Liver (tissue), 9 donors: Measurements from ENCODE around the gene SLC11A2. TPM values are rescaled to one million over a fixed set of nuclear protein-coding genes. Genes with fewer than 3 reads are reported as not detected.

Experiments used
- DNase-seq: peaks from one replicate; pipeline ENCODE4 v3.0.0-alpha.2; 2017; ENCODE audit warnings: low spot score
- H3K27ac ChIP-seq, 2 donors: one replicate each; pipeline ENCODE4 v1.7.0; 2013; ENCODE audit warnings: inconsistent platforms in 2 of 2, low read length in 2 of 2, control low read depth in 1 of 2, low read depth in 1 of 2, mild to moderate bottlenecking in 1 of 2
- H3K27me3 ChIP-seq, 4 donors: one replicate each; pipeline versions ENCODE4 v1.6.1 to v1.7.0; 2013; ENCODE audit warnings: low read length in 3 of 4, inconsistent platforms in 1 of 4, mild to moderate bottlenecking in 1 of 4, moderate library complexity in 1 of 4; ENCODE audit not compliant: control insufficient read depth in 4 of 4, insufficient read depth in 4 of 4
- H3K36me3 ChIP-seq, 4 donors: one replicate each; pipeline versions ENCODE4 v1.6.1 to v1.7.0; 2013; ENCODE audit warnings: low read length in 3 of 4, mild to moderate bottlenecking in 3 of 4, low read depth in 1 of 4, moderate library complexity in 1 of 4; ENCODE audit not compliant: control insufficient read depth in 4 of 4, insufficient read depth in 3 of 4
- H3K4me1 ChIP-seq, 4 donors: one replicate each; pipeline versions ENCODE4 v1.6.1 to v1.7.0; 2013; ENCODE audit warnings: low read length in 3 of 4, mild to moderate bottlenecking in 3 of 4, moderate library complexity in 1 of 4; ENCODE audit not compliant: control insufficient read depth in 4 of 4, insufficient read depth in 4 of 4
- H3K4me3 ChIP-seq, 3 donors: one replicate each; pipeline versions ENCODE4 v1.6.1 to v1.7.0; 2013; ENCODE audit warnings: low read length in 3 of 3, control low read depth in 1 of 3, low read depth in 1 of 3, mild to moderate bottlenecking in 1 of 3
- H3K9ac ChIP-seq, 2 donors: one replicate each; pipeline ENCODE4 v1.7.0; 2013; ENCODE audit warnings: low read length in 2 of 2, mild to moderate bottlenecking in 2 of 2, moderate library complexity in 2 of 2, control low read depth in 1 of 2, low read depth in 1 of 2
- H3K9me3 ChIP-seq, 4 donors: one replicate each; pipeline versions ENCODE4 v1.6.1 to v1.7.0; 2013; ENCODE audit warnings: low read length in 3 of 4; ENCODE audit not compliant: control insufficient read depth in 4 of 4
- EGR1 ChIP-seq, 2 donors: IDR thresholded peaks; 2 replicates each; pipeline ENCODE4 v1.6.1; 2016 to 2018; ENCODE audit warnings: antibody characterized with exemption in 2 of 2, low read depth in 2 of 2
- FOXA1 ChIP-seq: IDR thresholded peaks from 2 replicates; pipeline ENCODE4 v1.6.1; 2016; ENCODE audit warnings: antibody characterized with exemption
- FOXA2 ChIP-seq: IDR thresholded peaks from 2 replicates; pipeline ENCODE4 v1.6.1; 2016; ENCODE audit warnings: antibody characterized with exemption
- HNF4A ChIP-seq, 2 donors: conservative IDR thresholded peaks; 2 replicates each; pipeline ENCODE4 v1.6.1; 2016; ENCODE audit warnings: antibody characterized with exemption in 2 of 2, mild to moderate bottlenecking in 2 of 2
- HNF4G ChIP-seq: IDR thresholded peaks from 2 replicates; pipeline ENCODE4 v1.6.1; 2016; ENCODE audit warnings: antibody characterized with exemption
- JUND ChIP-seq, 2 donors: IDR thresholded peaks; 2 replicates each; pipeline ENCODE4 v1.6.1; 2016; ENCODE audit warnings: antibody characterized with exemption in 2 of 2
- NR2F2 ChIP-seq: IDR thresholded peaks from 2 replicates; pipeline ENCODE4 v1.6.1; 2016; ENCODE audit warnings: antibody characterized with exemption
- RAD21 ChIP-seq, 2 donors: IDR thresholded peaks; 2 replicates each; pipeline ENCODE4 v1.6.1; 2016; ENCODE audit warnings: antibody characterized with exemption in 2 of 2, mild to moderate bottlenecking in 2 of 2
- RXRA ChIP-seq, 2 donors: IDR thresholded peaks; 2 replicates each; pipeline ENCODE4 v1.6.1; 2017 to 2018; ENCODE audit warnings: antibody characterized with exemption in 2 of 2, mild to moderate bottlenecking in 1 of 2
- SP1 ChIP-seq: IDR thresholded peaks from 2 replicates; pipeline ENCODE4 v1.6.1; 2018; ENCODE audit warnings: antibody characterized with exemption, mild to moderate bottlenecking
- TAF1 ChIP-seq: conservative IDR thresholded peaks from 2 replicates; pipeline ENCODE4 v1.6.1; 2016; ENCODE audit warnings: antibody characterized with exemption, mild to moderate bottlenecking
- YY1 ChIP-seq: IDR thresholded peaks from 2 replicates; pipeline ENCODE4 v1.6.1; 2016; ENCODE audit warnings: antibody characterized with exemption, mild to moderate bottlenecking
- whole genome bisulfite sequencing: extraction: QIAGEN DNeasy Blood & Tissue Kit; methylation state at CpG from one replicate; pipeline ENCODE4 v1.1.7; 2013; 5-methylcytosine and 5-hydroxymethylcytosine counted together
- polyA plus RNA-seq, 2 donors: library from polyadenylated mRNA; stranded (reverse) in 1 of 2; unstranded in 1 of 2; fragments of 200-250 nt in 1 of 2; fragments of >200 nt in 1 of 2; fragmentation: Nextera tagmentation in 1 of 2; extraction: Ambion mirVana in 1 of 2; gene quantifications; one replicate each; pipeline versions ENCODE4 v1.2.1 to v1.2.3, GENCODE V29; 2013 to 2015
- total RNA-seq, 2 donors: library from RNA; depleted of rRNA; stranded (reverse); fragments of >200 nt; gene quantifications; one replicate each; pipeline ENCODE4 v1.2.3, GENCODE V29; 2014
- TF ChIP-seq, protein P1 (sequence below): IDR thresholded peaks from 2 replicates; pipeline ENCODE4 v1.6.1; 2016; ENCODE audit warnings: antibody characterized with exemption
- TF ChIP-seq, protein P2 (sequence below): IDR thresholded peaks from 2 replicates; pipeline ENCODE4 v1.6.1; 2016; ENCODE audit warnings: antibody characterized with exemption
- TF ChIP-seq, protein P3 (sequence below): IDR thresholded peaks from 2 replicates; pipeline ENCODE4 v1.6.1; 2016; ENCODE audit warnings: antibody characterized with exemption, mild to moderate bottlenecking
- TF ChIP-seq, protein P4 (sequence below): IDR thresholded peaks from 2 replicates; pipeline ENCODE4 v1.6.1; 2016; ENCODE audit warnings: antibody characterized with exemption
- TF ChIP-seq, protein P5 (sequence below): fragments of 150-350 bp; IDR thresholded peaks from 2 replicates; pipeline ENCODE4 v1.5.1; 2017; ENCODE audit warnings: improper control_type of control experiment, low read depth, low read length; ENCODE audit not compliant: missing input control
- donor health status: healthy.
- donor health status: healthy.
- donor health status: healthy.
- donor health status: healthy.
- donor health status: healthy.

Gene SLC11A2
- total and polyA plus RNA-seq, 4 donors = 15.2 to 108 (median 52.2) TPM

DNA sequence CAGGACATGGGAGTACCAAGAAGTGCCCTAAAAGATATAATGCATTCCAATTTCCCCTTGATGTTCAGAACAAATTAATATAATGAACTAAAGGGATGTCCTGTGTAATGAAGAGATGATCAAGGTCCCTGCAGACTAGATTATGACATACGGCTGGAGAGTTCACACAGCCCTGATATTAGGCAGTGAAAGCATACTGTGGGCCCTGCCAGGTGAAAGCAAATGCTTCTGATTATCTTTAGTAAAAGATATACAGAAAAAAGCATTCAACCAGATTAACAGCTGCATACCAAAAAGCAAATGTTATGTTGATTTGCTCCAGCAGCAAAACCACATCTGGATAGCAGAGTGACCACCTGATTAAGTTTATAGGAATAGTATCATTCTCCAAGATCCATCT is 61.8 kb downstream of the SLC11A2 start:
- Histone ChIP-seq H3K9ac (no peak overlapping the region), H3K36me3 (peaks cover 0 to 2% (median 0%) of the 10 kb centered on the region in 4 donors), H3K27me3 (no peaks in the 10 kb centered on the region), H3K27ac (no peak overlapping the region), H3K4me1 (no peaks in the 10 kb centered on the region), H3K4me3 (no peak overlapping the region), H3K9me3 (no peaks in the 10 kb centered on the region)
- 22% methylated on average over 1 of the region's 1 CpG for WGBS
- no peak for DNase-seq
- TF ChIP-seq TAF1 (no peak), SP1 (no peak), EGR1 (IDR thresholded peaks at IDR 0.05; ENCODE audit: low read depth in 2 of 2) (no peak), RAD21 (IDR thresholded peaks at IDR 0.05) (no peak), HNF4G (no peak), YY1 (no peak), FOXA1 (no peak), RXRA (IDR thresholded peaks at IDR 0.05) (no peak), FOXA2 (no peak), NR2F2 (no peak), JUND (IDR thresholded peaks at IDR 0.05) (no peak)
- TF ChIP-seq, protein P1, sequence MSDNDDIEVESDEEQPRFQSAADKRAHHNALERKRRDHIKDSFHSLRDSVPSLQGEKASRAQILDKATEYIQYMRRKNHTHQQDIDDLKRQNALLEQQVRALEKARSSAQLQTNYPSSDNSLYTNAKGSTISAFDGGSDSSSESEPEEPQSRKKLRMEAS = no peak
- TF ChIP-seq, protein P2, sequence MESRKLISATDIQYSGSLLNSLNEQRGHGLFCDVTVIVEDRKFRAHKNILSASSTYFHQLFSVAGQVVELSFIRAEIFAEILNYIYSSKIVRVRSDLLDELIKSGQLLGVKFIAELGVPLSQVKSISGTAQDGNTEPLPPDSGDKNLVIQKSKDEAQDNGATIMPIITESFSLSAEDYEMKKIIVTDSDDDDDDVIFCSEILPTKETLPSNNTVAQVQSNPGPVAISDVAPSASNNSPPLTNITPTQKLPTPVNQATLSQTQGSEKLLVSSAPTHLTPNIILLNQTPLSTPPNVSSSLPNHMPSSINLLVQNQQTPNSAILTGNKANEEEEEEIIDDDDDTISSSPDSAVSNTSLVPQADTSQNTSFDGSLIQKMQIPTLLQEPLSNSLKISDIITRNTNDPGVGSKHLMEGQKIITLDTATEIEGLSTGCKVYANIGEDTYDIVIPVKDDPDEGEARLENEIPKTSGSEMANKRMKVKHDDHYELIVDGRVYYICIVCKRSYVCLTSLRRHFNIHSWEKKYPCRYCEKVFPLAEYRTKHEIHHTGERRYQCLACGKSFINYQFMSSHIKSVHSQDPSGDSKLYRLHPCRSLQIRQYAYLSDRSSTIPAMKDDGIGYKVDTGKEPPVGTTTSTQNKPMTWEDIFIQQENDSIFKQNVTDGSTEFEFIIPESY = no peak
- TF ChIP-seq, protein P3, sequence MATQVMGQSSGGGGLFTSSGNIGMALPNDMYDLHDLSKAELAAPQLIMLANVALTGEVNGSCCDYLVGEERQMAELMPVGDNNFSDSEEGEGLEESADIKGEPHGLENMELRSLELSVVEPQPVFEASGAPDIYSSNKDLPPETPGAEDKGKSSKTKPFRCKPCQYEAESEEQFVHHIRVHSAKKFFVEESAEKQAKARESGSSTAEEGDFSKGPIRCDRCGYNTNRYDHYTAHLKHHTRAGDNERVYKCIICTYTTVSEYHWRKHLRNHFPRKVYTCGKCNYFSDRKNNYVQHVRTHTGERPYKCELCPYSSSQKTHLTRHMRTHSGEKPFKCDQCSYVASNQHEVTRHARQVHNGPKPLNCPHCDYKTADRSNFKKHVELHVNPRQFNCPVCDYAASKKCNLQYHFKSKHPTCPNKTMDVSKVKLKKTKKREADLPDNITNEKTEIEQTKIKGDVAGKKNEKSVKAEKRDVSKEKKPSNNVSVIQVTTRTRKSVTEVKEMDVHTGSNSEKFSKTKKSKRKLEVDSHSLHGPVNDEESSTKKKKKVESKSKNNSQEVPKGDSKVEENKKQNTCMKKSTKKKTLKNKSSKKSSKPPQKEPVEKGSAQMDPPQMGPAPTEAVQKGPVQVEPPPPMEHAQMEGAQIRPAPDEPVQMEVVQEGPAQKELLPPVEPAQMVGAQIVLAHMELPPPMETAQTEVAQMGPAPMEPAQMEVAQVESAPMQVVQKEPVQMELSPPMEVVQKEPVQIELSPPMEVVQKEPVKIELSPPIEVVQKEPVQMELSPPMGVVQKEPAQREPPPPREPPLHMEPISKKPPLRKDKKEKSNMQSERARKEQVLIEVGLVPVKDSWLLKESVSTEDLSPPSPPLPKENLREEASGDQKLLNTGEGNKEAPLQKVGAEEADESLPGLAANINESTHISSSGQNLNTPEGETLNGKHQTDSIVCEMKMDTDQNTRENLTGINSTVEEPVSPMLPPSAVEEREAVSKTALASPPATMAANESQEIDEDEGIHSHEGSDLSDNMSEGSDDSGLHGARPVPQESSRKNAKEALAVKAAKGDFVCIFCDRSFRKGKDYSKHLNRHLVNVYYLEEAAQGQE = no peak
- TF ChIP-seq, protein P4, sequence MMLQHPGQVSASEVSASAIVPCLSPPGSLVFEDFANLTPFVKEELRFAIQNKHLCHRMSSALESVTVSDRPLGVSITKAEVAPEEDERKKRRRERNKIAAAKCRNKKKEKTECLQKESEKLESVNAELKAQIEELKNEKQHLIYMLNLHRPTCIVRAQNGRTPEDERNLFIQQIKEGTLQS = no peak

DNA sequence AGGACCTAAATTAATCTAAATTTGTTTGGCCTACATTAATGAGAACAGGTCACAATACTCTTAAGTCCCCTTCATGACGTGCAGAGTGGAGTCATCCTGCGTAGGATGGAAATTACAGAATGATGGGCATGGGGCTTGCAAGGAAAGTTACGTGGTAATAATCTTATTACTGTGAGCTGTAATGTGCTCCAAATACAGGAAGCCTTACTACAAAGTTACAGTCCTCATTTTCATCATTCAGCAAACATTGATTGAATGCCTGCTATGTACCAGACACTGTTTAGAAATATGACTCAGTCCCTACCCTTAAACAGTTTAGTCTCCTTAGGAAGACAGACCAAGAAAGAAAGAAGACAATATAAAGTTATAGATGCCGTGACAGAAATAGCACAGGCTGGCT is 64.5 kb downstream of the SLC11A2 start:
- no peaks in the 10 kb centered on the region for H3K27me3 ChIP-seq
- DNase-seq = no peak
- H3K4me3 ChIP-seq = no peak overlapping the region
- H3K9me3 ChIP-seq = no peaks in the 10 kb centered on the region
- TF ChIP-seq, protein P2 = no peak
- no peak for TF ChIP-seq JUND (IDR thresholded peaks at IDR 0.05)
- no peak for TF ChIP-seq HNF4A (conservative IDR thresholded peaks at IDR 0.05)
- TF ChIP-seq, protein P3 = no peak
- TF ChIP-seq, protein P4 = no peak
- TF ChIP-seq NR2F2 = no peak
- no peak for TF ChIP-seq TAF1
- TF ChIP-seq YY1 = no peak
- no peak for TF ChIP-seq SP1
- TF ChIP-seq, protein P5, sequence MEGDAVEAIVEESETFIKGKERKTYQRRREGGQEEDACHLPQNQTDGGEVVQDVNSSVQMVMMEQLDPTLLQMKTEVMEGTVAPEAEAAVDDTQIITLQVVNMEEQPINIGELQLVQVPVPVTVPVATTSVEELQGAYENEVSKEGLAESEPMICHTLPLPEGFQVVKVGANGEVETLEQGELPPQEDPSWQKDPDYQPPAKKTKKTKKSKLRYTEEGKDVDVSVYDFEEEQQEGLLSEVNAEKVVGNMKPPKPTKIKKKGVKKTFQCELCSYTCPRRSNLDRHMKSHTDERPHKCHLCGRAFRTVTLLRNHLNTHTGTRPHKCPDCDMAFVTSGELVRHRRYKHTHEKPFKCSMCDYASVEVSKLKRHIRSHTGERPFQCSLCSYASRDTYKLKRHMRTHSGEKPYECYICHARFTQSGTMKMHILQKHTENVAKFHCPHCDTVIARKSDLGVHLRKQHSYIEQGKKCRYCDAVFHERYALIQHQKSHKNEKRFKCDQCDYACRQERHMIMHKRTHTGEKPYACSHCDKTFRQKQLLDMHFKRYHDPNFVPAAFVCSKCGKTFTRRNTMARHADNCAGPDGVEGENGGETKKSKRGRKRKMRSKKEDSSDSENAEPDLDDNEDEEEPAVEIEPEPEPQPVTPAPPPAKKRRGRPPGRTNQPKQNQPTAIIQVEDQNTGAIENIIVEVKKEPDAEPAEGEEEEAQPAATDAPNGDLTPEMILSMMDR = no peak
- no peak for TF ChIP-seq EGR1 (IDR thresholded peaks at IDR 0.05; ENCODE audit: low read depth in 2 of 2)
- no peak overlapping the region for H3K9ac ChIP-seq
- H3K36me3 ChIP-seq = no peaks in the 10 kb centered on the region
- no peak overlapping the region for H3K27ac ChIP-seq
- H3K4me1 ChIP-seq = no peaks in the 10 kb centered on the region
- 97% methylated on average over 4 of the region's 4 CpGs for WGBS
